WTC11 (cell line): Measurements from ENCODE around the gene TMEM11. TPM values are rescaled to one million over a fixed set of nuclear protein-coding genes. Genes with fewer than 3 reads are reported as not detected.

Source experiments
- ATAC-seq: fragments of 200-7000 bp; cut with Tn5 transposase; 2 replicates; pipeline ENCODE4 v1.10.0; 2021; ENCODE audit warnings: mild to moderate bottlenecking, moderate library complexity
- CTCF ChIA-PET: fragments of 300-600 bp; sonication (Branson Sonifier 250); formaldehyde crosslinking; loops from one replicate; lab custom pipeline; 2021; ENCODE audit warnings: antibody characterized with exemption; lab: Charles Lee
- POLR2A ChIA-PET: fragments of 350-600 bp; sonication (Branson Sonifier 250); formaldehyde crosslinking; loops from one replicate; lab custom pipeline; 2021; ENCODE audit warnings: antibody characterized with exemption; lab: Charles Lee
- DNase-seq: peaks from one replicate; pipeline ENCODE4 v3.0.0; 2021; ENCODE audit warnings: low spot score
- H3K27ac Mint-ChIP-seq: 2 replicates; pipeline ENCODE4 v1.8.0; 2021; ENCODE audit warnings: mixed read lengths
- H3K27me3 Mint-ChIP-seq: 2 replicates; pipeline ENCODE4 v1.8.0; 2021; ENCODE audit warnings: low read depth, mild to moderate bottlenecking, moderate library complexity, mixed read lengths
- H3K36me3 Mint-ChIP-seq: 2 replicates; pipeline ENCODE4 v1.8.0; 2021; ENCODE audit warnings: mixed read lengths
- H3K4me1 Mint-ChIP-seq: 2 replicates; pipeline ENCODE4 v1.8.0; 2022; ENCODE audit warnings: mixed read lengths
- H3K4me3 Mint-ChIP-seq: 2 replicates; pipeline ENCODE4 v1.8.0; 2021; ENCODE audit warnings: mild to moderate bottlenecking, moderate library complexity, mixed read lengths
- H3K9me3 Mint-ChIP-seq: 2 replicates; pipeline ENCODE4 v1.8.0; 2021; ENCODE audit warnings: mixed read lengths
- ATF1 ChIP-seq: sonication (generic); formaldehyde crosslinking; IDR thresholded peaks from 2 replicates; pipeline ENCODE4 v1.8.1; 2023; ENCODE audit warnings: mild to moderate bottlenecking, moderate library complexity, missing genetic modification reagents
- EMX1 ChIP-seq: fragments of 250-450 bp; sonication (Bioruptor Pico); IDR thresholded peaks from 2 replicates; pipeline ENCODE4 v1.8.0; 2021; ENCODE audit warnings: mild to moderate bottlenecking
- ETV6 ChIP-seq: sonication (generic); formaldehyde crosslinking; IDR thresholded peaks from 2 replicates; pipeline ENCODE4 v1.8.1; 2022; ENCODE audit warnings: mild to moderate bottlenecking, missing genetic modification reagents
- FOXJ3 ChIP-seq: sonication (generic); formaldehyde crosslinking; IDR thresholded peaks from 2 replicates; pipeline ENCODE4 v1.9.0; 2021; ENCODE audit warnings: missing genetic modification reagents, mild to moderate bottlenecking, borderline replicate concordance
- FOXP1 ChIP-seq: sonication (generic); formaldehyde crosslinking; IDR thresholded peaks from 2 replicates; pipeline ENCODE4 v1.8.0; 2022; ENCODE audit warnings: missing genetic modification reagents, mild to moderate bottlenecking, moderate library complexity, borderline replicate concordance
- HMGA2 ChIP-seq: fragments of 250-450 bp; sonication (Bioruptor Pico); IDR thresholded peaks from 2 replicates; pipeline ENCODE4 v1.4.0; 2021; ENCODE audit warnings: mild to moderate bottlenecking, moderate library complexity
- NFE2L1 ChIP-seq: sonication (generic); formaldehyde crosslinking; IDR thresholded peaks from 2 replicates; pipeline ENCODE4 v1.8.1; 2023; ENCODE audit warnings: missing genetic modification reagents
- SMAD4 ChIP-seq: sonication (generic); formaldehyde crosslinking; IDR thresholded peaks from 2 replicates; pipeline ENCODE4 v1.8.0; 2022; ENCODE audit warnings: mild to moderate bottlenecking, missing genetic modification reagents
- SOX15 ChIP-seq: fragments of 250-450 bp; sonication (Bioruptor Pico); IDR thresholded peaks from 2 replicates; pipeline ENCODE4 v1.9.0; 2021; ENCODE audit warnings: mild to moderate bottlenecking
- TCF7 ChIP-seq: sonication (generic); formaldehyde crosslinking; IDR thresholded peaks from 2 replicates; pipeline ENCODE4 v1.8.0; 2022; ENCODE audit warnings: mild to moderate bottlenecking, low read depth, missing genetic modification reagents, moderate library complexity
- ZNF671 ChIP-seq: fragments of 250-450 bp; sonication (Bioruptor Pico); IDR thresholded peaks from 2 replicates; pipeline ENCODE4 v1.8.0; 2021; ENCODE audit warnings: mild to moderate bottlenecking
- total RNA-seq: library from RNA; stranded (reverse); gene quantifications from 3 replicates; pipeline ENCODE4 v1.2.3, GENCODE V29; 2021
- TF ChIP-seq, protein P1 (sequence below): fragments of 250-450 bp; sonication (Bioruptor Pico); conservative IDR thresholded peaks from 2 replicates; pipeline ENCODE4 v1.9.0; 2021; ENCODE audit warnings: mild to moderate bottlenecking
- TF ChIP-seq, protein P2 (sequence below): sonication (generic); formaldehyde crosslinking; IDR thresholded peaks from 2 replicates; pipeline ENCODE4 v1.8.0; 2023; ENCODE audit warnings: missing genetic modification reagents
- TF ChIP-seq, protein P3 (sequence below): fragments of 250-450 bp; sonication (Bioruptor Pico); IDR thresholded peaks from 2 replicates; pipeline ENCODE4 v1.9.0; 2021; ENCODE audit warnings: mild to moderate bottlenecking
- TF ChIP-seq, protein P4 (sequence below): sonication (generic); formaldehyde crosslinking; IDR thresholded peaks from 2 replicates; pipeline ENCODE4 v1.8.1; 2022; ENCODE audit warnings: mild to moderate bottlenecking, missing genetic modification reagents, moderate library complexity, borderline replicate concordance
- TF ChIP-seq, protein P5 (sequence below): fragments of 250-450 bp; sonication (Bioruptor Pico); IDR thresholded peaks from 2 replicates; pipeline ENCODE4 v1.8.0; 2021; ENCODE audit warnings: mild to moderate bottlenecking
- TF ChIP-seq, protein P6 (sequence below): sonication (generic); formaldehyde crosslinking; IDR thresholded peaks from 2 replicates; pipeline ENCODE4 v1.8.1; 2023; ENCODE audit warnings: mild to moderate bottlenecking, missing genetic modification reagents, moderate library complexity
- TF ChIP-seq, protein P7 (sequence below): sonication (generic); formaldehyde crosslinking; IDR thresholded peaks from 2 replicates; pipeline ENCODE4 v1.8.0; 2022; ENCODE audit warnings: missing genetic modification reagents
- TF ChIP-seq, protein P8 (sequence below): sonication (generic); formaldehyde crosslinking; IDR thresholded peaks from 2 replicates; pipeline ENCODE4 v1.8.1; 2023; ENCODE audit warnings: mild to moderate bottlenecking, missing genetic modification reagents, moderate library complexity
- TF ChIP-seq, protein P9 (sequence below): sonication (generic); formaldehyde crosslinking; IDR thresholded peaks from 2 replicates; pipeline ENCODE4 v1.8.0; 2022; ENCODE audit warnings: mild to moderate bottlenecking, missing genetic modification reagents
- TF ChIP-seq, protein P10 (sequence below): sonication (generic); formaldehyde crosslinking; IDR thresholded peaks from 2 replicates; pipeline ENCODE4 v1.8.1; 2022; ENCODE audit warnings: missing genetic modification reagents, borderline replicate concordance

Gene TMEM11
- total RNA-seq, 1 experiment from 2014 or later, result 37.0 TPM

DNA sequence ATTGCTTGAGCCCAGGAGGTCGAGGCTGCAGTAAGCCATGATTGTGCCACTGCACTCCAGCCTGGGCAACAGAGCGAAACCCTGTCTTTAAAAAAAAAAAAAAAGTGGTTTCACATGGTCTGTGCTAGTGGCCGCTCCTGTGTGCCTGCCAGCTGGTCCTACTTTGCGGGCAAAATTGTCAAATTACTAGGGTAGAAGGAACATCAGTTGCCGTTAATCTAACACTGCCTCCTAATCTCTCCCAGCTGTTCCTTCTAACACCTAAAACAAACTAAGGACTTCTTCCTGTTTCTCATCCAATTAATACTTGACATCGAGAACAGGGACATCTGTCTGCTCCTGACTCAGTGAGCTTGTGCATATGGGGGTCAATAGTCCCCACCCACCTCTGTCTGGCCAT lies 23.9 kb downstream of the TMEM11 start (continued):
- TF ChIP-seq, protein P1, sequence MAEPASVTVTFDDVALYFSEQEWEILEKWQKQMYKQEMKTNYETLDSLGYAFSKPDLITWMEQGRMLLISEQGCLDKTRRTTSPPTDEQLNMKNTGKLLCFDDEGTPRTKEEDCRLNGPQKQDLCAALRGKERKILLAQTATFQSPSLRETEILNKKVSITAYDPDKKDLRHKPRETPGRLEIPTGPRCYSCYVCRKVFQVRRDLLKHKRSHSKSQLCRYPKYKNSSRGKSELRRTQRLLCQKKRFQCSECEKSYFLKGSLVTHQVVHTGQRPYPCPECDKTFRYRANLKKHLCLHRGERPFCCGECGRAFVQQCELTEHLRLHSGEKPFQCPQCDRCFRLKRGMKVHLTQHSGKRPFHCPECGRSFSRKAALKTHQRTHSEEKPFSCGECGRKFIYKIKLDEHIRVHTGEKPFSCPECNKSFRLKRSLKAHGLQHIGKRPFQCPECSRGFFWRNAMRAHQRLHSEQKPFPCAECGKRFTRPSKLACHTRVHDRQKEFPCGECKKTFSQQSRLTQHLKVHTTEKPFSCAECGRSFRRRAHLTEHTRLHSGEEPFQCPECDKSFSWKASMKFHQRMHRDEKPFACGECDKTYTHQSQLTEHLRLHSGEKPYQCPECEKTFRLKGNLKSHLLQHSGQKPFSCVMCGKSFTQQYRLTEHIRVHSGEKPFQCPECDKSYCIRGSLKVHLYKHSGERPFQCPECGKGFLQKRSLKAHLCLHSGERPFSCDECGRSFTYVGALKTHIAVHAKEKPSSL, result no peak
- TF ChIP-seq FOXP1 (CRISPR knock-in tag) (no peak), SMAD4 (CRISPR knock-in tag) (no peak), ETV6 (CRISPR knock-in tag) (no peak), SOX15 (CRISPR knock-in tag) (no peak), EMX1 (CRISPR knock-in tag) (no peak)
- TF ChIP-seq, protein P2, sequence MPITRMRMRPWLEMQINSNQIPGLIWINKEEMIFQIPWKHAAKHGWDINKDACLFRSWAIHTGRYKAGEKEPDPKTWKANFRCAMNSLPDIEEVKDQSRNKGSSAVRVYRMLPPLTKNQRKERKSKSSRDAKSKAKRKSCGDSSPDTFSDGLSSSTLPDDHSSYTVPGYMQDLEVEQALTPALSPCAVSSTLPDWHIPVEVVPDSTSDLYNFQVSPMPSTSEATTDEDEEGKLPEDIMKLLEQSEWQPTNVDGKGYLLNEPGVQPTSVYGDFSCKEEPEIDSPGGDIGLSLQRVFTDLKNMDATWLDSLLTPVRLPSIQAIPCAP (CRISPR knock-in tag), result no peak
- TF ChIP-seq, protein P3, sequence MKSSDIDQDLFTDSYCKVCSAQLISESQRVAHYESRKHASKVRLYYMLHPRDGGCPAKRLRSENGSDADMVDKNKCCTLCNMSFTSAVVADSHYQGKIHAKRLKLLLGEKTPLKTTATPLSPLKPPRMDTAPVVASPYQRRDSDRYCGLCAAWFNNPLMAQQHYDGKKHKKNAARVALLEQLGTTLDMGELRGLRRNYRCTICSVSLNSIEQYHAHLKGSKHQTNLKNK (CRISPR knock-in tag), result no peak
- TF ChIP-seq, protein P4, sequence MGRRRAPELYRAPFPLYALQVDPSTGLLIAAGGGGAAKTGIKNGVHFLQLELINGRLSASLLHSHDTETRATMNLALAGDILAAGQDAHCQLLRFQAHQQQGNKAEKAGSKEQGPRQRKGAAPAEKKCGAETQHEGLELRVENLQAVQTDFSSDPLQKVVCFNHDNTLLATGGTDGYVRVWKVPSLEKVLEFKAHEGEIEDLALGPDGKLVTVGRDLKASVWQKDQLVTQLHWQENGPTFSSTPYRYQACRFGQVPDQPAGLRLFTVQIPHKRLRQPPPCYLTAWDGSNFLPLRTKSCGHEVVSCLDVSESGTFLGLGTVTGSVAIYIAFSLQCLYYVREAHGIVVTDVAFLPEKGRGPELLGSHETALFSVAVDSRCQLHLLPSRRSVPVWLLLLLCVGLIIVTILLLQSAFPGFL (CRISPR knock-in tag), result no peak
- TF ChIP-seq, protein P5, sequence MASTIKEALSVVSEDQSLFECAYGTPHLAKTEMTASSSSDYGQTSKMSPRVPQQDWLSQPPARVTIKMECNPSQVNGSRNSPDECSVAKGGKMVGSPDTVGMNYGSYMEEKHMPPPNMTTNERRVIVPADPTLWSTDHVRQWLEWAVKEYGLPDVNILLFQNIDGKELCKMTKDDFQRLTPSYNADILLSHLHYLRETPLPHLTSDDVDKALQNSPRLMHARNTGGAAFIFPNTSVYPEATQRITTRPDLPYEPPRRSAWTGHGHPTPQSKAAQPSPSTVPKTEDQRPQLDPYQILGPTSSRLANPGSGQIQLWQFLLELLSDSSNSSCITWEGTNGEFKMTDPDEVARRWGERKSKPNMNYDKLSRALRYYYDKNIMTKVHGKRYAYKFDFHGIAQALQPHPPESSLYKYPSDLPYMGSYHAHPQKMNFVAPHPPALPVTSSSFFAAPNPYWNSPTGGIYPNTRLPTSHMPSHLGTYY, result no peak

DNA sequence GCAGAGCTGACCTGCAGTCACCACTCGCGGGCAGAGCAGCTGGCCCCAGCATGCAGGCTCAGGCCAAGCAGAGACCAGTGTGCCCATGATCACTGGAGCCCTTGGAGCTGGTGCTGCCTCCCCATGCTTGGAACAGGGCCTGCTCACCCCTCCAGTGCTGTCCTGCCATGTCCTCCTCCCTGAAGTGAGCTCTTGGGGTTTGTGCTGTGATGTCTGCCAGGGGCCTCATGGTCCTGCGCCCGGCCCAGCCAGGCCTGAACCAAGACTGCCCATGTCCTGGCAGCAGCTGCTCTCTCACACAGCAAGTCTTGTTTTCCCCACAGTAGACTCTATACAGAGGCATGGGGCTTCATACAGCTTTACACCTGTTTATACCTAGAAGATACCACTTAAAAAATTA lies 24.6 kb downstream of the TMEM11 start:
- ChIA-PET CTCF (interaction anchor here (1.0 kb wide), 1 partner anchor 50 kb away, joined by 4 read pairs; no protein-coding TSS in a partner anchor), POLR2A (no interaction called here)
- Mint-ChIP-seq H3K27me3 (no peaks in the 10 kb centered on the region), H3K36me3 (peaks cover 8% of the 10 kb centered on the region), H3K9me3 (no peaks in the 10 kb centered on the region), H3K27ac (no peak overlapping the region), H3K4me3 (no peak overlapping the region), H3K4me1 (peaks cover 19% of the 10 kb centered on the region)
- DNase-seq (no peak), ATAC-seq (no peak)
- TF ChIP-seq, protein P6, sequence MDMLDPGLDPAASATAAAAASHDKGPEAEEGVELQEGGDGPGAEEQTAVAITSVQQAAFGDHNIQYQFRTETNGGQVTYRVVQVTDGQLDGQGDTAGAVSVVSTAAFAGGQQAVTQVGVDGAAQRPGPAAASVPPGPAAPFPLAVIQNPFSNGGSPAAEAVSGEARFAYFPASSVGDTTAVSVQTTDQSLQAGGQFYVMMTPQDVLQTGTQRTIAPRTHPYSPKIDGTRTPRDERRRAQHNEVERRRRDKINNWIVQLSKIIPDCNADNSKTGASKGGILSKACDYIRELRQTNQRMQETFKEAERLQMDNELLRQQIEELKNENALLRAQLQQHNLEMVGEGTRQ (CRISPR knock-in tag), result no peak
- no peak for TF ChIP-seq ATF1 (CRISPR knock-in tag)
- TF ChIP-seq, protein P7, sequence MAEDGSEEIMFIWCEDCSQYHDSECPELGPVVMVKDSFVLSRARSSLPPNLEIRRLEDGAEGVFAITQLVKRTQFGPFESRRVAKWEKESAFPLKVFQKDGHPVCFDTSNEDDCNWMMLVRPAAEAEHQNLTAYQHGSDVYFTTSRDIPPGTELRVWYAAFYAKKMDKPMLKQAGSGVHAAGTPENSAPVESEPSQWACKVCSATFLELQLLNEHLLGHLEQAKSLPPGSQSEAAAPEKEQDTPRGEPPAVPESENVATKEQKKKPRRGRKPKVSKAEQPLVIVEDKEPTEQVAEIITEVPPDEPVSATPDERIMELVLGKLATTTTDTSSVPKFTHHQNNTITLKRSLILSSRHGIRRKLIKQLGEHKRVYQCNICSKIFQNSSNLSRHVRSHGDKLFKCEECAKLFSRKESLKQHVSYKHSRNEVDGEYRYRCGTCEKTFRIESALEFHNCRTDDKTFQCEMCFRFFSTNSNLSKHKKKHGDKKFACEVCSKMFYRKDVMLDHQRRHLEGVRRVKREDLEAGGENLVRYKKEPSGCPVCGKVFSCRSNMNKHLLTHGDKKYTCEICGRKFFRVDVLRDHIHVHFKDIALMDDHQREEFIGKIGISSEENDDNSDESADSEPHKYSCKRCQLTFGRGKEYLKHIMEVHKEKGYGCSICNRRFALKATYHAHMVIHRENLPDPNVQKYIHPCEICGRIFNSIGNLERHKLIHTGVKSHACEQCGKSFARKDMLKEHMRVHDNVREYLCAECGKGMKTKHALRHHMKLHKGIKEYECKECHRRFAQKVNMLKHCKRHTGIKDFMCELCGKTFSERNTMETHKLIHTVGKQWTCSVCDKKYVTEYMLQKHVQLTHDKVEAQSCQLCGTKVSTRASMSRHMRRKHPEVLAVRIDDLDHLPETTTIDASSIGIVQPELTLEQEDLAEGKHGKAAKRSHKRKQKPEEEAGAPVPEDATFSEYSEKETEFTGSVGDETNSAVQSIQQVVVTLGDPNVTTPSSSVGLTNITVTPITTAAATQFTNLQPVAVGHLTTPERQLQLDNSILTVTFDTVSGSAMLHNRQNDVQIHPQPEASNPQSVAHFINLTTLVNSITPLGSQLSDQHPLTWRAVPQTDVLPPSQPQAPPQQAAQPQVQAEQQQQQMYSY (CRISPR knock-in tag), result no peak
- no peak for TF ChIP-seq TCF7
- no peak for TF ChIP-seq FOXJ3 (CRISPR knock-in tag)
- TF ChIP-seq, protein P8, sequence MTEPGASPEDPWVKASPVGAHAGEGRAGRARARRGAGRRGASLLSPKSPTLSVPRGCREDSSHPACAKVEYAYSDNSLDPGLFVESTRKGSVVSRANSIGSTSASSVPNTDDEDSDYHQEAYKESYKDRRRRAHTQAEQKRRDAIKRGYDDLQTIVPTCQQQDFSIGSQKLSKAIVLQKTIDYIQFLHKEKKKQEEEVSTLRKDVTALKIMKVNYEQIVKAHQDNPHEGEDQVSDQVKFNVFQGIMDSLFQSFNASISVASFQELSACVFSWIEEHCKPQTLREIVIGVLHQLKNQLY, result no peak
- TF ChIP-seq, protein P9, sequence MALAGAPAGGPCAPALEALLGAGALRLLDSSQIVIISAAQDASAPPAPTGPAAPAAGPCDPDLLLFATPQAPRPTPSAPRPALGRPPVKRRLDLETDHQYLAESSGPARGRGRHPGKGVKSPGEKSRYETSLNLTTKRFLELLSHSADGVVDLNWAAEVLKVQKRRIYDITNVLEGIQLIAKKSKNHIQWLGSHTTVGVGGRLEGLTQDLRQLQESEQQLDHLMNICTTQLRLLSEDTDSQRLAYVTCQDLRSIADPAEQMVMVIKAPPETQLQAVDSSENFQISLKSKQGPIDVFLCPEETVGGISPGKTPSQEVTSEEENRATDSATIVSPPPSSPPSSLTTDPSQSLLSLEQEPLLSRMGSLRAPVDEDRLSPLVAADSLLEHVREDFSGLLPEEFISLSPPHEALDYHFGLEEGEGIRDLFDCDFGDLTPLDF (CRISPR knock-in tag), result no peak
- TF ChIP-seq ZNF671 (CRISPR knock-in tag), result no peak
- no peak for TF ChIP-seq SMAD4 (CRISPR knock-in tag)
- TF ChIP-seq, protein P10, sequence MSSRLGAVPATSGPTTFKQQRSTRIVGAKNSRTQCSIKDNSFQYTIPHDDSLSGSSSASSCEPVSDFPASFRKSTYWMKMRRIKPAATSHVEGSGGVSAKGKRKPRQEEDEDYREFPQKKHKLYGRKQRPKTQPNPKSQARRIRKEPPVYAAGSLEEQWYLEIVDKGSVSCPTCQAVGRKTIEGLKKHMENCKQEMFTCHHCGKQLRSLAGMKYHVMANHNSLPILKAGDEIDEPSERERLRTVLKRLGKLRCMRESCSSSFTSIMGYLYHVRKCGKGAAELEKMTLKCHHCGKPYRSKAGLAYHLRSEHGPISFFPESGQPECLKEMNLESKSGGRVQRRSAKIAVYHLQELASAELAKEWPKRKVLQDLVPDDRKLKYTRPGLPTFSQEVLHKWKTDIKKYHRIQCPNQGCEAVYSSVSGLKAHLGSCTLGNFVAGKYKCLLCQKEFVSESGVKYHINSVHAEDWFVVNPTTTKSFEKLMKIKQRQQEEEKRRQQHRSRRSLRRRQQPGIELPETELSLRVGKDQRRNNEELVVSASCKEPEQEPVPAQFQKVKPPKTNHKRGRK (CRISPR knock-in tag), result no peak
- TF ChIP-seq ETV6 (CRISPR knock-in tag), result no peak
- no peak for TF ChIP-seq NFE2L1 (CRISPR knock-in tag)
- TF ChIP-seq HMGA2 (CRISPR knock-in tag), result no peak
